GM19395 (cell line): ENCODE data around the gene ITGB2.
A peak's percentile ranks its signal among the peaks of the same experiment; 100 is the strongest.

Source experiments
- ATAC-seq: cut with Tn5 transposase; IDR thresholded peaks from one replicate; pipeline ENCODE4 v1.9.1; 2021; ENCODE audit warnings: mild to moderate bottlenecking, moderate library complexity; ENCODE audit not compliant: unreplicated experiment

Gene ITGB2

DNA sequence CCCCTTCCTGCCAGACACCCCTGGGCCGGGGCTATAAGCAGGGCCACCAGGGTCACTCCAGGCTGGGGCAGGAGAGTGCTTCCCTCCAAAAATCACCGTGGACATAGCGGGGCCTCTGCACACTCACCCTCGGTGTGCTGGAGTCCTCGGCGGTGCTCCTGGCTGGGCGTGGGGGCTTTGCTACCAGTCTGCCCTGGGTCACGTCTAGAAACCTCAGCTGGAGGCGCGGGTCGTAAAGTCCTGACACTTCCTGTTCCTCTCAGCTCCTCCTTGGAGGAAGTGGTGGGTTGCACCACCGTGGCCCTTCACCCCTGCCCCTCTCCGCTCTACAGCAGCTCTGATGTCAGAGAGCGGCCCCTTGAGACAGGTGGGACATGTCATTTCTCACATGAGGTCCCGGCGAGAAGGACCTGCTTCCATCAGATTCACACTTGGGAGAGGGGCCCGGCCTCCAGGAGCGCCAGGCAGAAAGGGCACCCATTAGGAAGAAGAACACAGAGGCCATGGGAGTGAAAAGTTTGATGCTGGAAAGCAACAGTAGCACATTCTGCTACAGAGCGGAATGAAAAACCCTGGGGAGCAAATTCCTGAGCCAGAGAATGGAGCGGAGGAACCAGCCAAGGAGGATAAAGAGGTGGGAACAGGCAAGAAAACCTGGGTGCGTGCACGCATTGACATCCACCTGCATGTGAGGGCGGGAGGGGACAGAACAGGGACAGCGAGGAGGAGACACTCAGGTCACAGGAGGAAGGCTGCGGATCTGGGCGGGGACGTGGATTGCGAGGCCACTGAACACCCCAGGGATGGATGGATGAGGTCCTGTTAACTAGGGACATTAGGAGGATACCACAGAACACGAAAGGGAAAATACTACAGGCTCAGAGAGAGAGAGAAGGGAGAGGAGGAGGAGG lies at the start of gene ITGB2:
Gene ITGB2, minus strand, starts transcription at position 206 of the 911 bp plus-strand sequence. CDS start 10,117 bp downstream, outside the sequence.
- ATAC-seq = peak; percentile 74

DNA sequence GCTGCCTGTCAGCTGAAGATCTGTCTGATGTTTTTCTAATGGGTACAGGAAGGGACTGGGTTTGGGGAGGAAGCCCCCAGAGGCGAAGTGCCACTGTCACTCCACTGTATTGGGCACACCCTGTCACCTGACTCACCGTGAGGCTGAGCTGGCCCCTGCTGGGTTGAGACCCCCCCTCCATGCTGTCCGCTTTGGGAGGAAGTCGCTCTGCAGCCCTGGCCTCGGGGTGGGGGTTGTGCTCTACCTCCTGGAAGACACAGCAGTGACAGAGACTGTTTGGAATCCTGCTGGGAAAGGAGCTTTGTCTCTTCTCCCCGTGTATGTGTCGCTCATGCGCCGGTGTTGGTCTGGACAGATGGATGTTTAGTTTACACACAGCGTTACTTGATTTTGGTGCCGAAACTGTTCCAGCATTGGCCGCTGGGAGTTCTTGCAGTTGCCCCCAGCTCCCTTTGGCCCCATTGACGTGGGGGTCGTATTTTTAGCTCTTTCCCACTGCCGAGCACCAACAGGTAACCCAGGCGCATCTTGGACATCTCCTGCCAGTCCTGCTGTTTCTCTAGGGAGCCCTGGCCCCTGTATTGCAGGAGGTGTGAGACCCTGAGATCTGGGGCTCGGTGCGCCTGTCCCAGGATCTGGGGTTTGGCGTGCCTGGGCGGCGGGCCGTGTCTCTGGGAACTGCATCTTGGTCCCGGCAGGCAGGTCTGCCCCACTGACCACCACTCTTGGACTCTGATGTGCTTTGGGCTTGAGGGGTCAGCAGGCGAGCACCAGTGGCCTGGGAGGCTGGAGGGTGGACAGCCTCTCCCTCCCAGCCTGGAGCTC lies 49.4 kb upstream of the ITGB2 start:
- no peak for ATAC-seq

DNA sequence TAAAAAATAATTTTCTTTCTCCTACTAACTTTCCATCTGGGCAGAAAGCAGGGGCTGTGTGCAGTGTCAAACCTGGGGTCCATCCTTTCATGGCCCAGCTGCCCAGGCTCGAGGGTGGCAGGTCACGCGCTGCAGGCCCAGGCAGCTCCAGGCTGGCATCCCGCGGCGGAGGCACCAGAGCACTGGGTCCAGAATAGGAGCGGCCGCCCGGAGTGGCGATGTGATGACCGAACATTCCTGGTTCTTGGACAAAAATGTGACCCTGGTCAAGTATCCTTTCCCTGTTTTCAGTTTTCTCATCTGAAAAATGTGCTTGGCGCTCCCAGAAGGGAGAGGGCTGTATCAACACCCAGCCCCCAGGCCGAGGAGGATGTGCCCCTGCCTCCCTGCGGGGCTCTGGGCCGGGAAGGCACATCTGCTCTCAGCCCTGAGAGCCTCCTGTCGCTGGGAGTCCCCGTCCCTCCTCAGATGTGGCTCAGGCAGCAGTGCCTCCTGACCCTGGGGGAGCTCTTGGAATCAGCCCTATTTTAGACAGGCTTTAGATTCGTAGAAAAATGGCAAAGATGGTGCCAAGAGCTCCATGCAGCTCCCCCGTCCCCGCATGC lies 48.5 kb upstream of the ITGB2 start:
- ATAC-seq = no peak

DNA sequence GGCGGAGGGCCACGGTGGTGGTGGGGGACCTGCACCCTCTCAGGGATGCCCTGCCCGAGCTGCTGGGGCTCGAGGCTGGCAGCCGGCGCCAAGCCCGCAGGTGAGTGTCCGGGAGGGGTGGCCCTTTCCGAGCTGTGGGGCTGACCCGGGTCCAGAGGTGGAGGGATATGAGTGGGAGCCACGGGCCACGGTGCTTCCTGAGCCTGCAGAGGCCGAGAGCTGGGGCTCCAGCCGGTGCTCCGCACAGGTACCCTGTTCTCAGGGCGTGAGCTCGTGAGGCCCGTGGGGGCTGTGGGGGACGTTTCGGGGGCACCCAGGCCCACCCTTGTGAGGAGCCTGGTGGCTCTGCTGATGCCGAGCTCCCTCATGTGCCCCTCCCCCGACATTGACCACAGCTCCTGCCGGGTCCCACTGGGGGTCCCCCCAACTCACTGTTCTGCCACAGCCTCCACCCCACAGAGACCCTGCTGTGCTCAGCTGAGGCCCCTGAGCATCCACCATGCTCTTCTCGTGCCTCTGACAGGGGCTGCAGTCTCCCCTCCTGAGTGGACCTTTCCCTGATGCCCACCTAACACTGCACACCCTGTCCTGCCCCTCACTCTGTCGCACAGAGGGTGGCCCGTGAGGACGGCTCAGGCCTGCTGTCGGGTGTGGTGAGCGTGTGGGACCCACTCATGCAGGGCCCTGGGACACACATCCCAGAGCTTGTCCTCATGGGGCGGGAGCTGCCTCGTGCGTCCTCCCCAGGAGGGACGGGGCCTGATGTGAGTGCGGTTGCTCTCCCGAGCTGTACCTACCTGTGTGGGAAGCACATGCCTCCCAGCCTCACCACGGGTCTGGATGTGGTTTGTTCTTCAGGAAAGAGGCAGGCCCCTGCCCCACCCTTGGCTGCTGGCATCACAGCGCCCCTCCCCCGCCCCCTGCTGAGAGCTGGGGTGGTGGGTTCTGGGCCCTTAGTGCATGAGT lies 46.7 kb upstream of the ITGB2 start:
- no peak for ATAC-seq

DNA sequence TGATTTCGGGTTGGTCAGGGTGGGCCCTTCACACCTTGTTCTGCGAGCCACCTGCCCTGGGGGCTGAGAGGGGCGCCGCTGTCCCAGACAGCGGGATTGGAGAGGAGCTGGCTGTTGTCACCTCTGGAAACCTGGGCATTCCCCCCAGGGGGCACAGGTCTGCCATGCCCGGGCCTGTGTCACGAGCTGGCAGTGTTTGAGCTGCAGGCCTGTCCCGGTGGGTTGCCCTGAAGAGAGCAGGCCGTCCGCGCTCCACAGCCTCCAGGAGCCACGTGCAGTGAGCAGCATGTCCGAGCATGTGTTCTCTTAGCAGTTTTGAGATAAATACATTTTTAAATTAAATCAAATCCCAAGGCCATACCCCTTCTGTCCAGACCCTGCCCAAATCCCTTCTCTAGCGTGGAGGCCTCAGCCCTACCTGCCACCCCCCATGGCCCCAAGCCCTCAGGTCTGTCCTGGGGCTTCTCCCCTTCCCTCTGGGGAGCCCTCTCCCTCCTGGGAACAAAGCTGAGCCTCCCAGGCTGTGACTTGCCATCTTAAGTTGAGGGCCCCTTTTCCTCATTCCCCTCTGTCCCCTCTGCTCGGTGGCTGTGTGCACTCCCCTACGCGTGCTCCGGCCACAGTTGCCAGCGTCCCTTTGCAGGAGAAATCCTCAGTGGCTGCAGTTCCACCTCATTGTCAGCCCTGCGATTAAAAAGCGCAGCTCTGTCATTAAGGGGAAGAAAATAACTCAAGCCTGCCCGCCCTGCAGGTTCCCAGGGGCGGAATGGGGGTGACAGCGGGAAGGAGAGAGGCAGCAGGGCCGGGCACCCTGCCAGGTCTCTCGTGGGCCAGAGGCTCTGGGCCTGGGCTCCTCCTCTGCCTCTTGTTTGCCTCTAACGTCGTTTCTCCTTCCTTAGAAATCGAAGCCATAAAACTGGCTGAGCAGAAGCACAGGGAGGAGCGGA lies 45.7 kb upstream of the ITGB2 start:
- no peak for ATAC-seq

DNA sequence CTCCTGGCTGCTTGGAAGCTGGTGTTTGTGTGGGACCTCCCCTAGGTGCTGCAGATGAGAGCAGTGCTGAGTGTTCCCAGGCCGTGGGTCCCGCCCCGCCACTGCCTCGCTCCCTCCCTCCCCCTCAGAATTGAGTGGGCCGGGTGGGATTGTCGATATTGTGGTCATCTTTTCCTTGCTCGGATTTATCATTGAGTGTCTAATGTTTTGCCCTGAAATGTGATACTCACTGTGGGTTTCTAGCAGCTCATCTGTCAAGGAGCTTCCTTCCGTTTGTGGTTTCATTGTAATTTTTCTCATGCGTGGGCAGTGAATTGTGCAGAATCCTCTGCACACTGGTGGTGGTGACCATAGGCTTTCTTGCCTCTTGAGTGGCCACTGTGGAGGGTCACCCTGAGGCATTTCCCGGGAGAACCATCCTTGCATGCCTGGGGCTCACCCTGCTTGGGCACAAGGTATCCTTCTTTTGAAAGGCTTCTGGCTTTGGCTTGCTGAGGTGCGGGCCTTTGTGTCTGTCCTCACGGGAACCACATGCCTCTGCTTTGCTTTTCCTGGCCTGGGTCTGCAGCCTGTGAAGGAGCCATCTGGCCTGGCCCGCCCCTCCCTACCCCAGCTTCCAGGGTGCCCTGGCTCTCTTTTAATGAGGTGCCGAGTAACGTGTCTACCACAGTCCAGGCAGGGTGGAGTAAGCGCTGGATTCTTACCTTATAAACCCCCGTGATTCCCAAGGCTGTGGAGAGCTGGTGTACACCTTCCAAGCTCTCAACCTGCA lies 44.7 kb upstream of the ITGB2 start:
- no peak for ATAC-seq

DNA sequence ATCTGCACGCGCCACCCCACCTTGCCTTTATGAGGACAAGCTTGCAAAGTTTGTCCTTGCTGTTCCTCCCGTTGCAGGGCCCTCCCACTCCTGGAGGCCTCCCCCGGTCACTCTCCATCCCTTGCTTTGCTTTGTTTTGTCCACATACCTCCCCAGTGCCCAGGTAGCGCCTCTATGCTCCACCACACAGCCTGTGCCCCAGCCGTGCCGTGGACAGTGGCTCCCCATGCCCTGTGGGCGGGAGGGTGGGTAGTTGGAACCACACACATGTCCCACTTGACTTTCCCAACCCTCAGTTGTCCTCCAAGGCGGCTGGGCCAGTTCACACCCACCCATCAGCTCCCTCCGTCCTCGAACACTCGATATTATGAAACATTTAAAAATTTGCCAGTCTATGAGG lies 43.7 kb upstream of the ITGB2 start:
- ATAC-seq = no peak

DNA sequence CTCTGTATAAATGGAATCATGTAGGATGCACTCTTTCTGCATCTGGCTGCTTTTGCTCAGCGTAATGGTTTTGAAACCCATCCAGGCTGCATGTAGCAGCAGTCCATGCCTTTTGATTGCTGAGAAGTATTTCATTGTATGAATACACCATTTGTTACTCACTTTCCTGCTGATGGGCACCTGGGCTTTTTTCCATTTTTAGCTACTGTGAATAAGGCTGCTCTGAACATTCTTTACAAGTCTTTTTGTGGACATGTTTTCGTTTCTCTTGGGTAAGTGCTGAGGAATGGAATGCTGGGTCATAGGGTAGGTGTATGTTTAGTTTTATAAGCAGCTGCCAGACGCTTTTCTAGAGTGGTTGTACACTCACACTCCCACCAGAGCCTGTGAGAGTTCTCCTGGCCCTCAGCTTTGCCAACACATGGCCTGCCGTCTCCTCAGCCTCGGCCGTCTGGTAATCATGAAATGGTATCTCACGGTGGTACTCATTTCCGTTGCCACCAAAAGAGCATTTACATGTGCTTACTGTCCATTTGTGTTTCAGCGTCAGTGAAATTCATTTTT lies 41.8 kb upstream of the ITGB2 start:
- no peak for ATAC-seq

DNA sequence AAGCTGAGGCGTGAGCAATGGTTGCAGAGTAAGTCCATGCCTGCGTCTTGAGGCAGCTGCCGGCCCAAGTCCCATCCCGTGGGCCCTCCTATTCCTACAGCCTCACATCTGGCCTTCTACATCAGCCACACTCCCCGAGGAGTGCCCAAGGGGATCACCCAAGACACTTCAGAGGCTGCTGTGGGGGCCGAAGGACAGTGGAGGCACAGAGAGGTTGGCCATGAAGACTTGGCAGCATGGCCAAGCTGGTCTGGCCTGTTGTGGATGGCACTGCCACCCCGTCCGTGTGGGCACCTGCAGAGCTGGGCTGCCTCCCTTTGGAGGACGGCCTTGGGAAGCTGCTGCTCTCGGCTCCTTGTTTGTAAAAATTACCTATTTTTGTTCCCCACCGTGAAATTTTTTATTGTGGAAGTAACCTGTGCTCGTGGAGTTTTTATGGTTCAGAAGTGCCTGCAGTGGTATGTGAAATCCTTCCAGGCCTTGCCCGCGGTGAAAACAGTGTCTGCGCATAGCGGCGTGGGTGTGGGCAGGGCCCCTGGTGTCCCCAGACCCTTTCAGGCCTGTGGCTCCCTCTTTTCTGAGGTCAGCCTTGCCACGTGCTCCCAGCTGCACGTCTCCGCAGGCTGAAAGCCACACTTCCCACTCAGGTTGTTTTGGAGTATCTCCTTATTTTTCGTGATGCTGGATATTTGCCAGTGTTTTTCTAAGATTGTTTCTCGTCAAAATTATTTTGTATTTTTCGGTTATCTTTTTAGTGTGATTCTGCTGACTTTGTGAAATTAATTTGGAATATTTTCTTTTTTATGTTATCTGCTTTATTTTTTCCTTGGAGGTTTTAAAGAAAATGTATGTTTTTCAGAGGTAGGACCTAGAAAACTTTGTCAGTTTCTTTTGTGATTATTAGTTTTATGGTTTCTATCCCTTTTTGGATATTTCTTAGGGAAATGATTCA lies 39.7 kb upstream of the ITGB2 start:
- ATAC-seq = no peak

DNA sequence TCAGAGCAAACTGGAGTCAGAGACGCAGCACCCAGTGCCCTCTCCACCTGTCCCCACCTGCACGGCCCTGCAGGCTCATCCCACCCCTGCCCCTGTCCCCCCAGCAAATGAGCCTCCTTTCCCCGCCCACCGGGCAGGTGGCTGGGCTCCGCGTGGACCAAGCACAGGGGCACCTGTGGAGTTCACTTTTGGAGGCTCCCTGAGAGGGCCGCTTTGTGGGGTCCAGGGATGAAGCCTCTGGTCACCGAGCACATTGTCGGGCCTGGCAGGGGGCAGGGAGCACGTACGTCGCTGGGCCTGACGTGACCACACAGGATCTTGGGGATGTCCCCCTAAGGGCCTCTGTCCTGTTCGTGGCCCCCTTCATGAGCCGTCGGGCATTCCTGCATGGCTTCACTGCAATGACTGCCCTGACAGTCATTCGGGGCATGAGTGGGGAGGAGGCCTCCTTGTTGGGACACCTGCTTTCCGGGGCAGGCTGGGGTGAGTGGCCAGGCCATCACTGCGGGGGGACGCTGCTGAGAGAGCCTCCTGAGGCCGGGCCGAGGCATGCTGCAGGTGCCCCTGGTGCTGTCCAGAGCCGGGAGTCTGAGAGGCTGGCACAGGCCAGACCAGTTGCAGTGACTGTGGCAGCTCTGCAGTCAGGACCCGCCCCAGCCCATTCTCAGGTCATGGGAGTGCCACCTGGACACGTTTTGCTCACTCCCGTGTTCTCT lies 38.8 kb upstream of the ITGB2 start:
- ATAC-seq = no peak

DNA sequence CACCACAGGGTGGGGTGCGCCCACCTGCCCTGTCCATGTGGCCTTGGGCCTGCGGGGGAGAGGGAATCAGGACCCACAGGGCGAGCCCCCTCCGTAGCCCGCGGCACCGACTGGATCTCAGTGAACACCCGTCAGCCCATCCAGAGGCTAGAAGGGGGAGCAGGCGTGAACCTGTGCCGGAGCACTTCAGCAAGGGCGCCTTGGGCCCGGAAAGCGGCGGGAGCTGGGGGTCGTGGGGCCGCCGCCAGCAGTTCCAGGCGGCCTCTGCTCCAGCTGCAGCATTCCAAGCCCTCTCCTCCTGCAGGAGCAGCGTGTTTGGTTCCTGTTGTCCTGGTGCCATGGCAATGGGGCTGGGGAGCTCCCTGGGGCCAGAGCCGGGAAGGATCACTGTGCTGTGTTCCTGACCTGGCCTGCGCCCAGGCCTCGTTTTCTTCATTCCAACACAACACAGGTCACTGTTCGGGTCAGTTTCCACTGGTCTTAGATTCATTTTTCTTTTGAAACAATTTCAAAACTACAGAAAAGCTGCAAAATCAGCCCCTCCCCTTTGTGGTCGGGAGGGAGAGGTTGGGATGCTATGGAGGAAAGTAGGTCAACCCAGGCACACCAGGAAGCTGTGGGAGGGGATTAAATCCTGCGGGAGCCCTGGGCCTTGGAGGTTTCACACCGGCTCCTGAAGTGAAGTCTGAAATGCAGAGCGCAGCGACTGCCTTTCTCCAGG lies 37.9 kb upstream of the ITGB2 start:
- no peak for ATAC-seq

DNA sequence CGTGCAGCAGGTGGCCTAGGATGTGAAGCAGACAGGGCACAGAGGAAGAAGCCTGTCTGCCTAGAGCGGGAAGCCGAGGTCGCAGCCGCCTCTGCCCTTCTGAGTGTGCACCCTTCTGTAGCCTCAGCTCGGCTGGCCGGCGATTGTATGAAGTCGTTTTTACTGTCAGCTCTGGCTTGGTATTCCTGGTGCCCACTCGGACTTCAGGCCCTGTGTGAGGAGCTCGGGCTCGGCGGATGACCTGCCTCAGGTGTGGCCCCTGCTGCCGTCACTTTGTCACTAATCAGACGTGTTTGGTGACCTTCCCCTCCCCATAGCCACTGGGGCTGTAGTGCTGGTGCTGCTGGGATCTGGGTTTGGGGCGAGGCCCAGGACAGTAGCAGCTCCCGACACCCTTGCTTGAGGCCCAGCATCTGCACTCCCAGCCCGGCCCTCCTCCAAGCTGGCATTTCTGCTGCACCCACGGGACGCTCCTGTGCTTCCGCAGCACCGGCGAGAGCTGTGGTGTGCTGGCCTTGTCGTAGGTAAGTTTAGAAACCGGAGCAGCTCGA lies 37.3 kb upstream of the ITGB2 start:
- ATAC-seq = no peak

DNA sequence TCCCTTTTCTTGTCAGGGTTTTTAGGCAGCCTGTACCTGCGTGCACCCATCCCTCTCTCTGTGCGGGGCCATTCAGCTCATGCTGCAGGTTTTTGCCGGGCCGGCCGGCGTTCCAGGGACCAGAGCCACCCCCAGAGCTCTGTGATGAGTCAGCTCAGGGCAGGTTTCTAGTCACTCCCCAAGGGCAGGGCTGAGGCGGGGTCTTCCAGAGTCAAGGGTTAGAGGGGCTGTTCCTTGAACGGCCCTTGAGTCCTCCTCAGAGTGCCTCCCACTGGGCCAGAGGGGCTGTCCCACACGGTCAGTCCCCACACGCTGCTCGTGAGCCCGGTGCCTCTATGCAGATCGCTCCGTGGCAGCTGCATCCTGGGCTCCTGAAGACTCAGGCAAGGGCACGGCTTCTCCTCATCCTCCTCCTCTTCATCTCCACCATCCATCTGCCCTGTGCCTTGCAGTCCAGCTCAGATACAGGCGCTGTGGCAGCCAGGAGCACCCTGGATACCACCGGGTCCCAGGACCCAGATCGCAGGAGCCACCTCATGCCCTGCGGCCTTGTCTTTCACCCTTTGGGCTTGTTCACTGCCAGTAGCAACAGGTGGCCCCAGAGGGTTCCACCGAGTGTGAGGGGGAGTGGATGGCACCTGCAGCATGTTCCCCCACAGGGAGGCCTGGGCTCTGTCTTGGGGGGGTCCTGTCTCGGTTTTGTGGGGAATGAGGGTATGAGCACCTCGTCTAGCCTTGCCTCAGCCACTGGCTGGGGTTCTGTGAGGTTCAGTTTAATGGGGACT lies 36.5 kb upstream of the ITGB2 start:
- ATAC-seq = no peak

DNA sequence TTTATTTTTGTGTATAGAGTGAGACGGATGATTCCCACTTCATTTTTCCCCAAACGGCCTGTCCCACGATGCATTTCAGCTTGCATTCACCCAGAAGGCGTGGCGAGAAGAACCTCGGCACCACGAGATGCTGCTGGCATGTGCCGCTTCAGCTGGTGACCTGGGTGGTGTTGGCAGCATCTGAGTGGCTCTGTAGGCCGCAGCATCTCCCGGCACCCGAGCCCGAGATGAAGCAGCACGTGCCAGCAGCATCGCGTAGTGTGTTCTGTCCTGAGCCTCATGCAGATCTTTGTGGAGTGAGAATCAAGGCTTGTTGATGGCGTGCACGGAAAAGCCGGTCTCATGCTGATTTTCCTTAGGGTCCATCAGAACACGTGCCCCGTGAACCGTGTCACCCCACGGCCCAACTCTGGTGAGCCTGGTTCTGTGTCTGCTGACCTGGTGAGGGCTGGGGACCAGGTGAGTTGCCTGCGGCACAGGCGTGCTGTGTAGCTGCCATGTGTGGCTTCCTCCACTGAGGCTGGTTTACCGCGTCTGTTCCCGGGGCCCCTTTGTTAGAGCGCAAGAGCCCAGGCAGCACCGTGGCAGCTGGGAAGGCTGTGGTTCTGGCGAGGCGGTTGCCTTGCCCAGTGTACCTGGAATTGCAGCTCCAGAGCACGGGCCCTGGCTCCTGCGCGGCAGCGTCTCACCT lies 35.8 kb upstream of the ITGB2 start:
- no peak for ATAC-seq
